LoVo (cell line): ENCODE data around the gene BEST2.

ENCODE experiments used
- DNase-seq: peaks from one replicate; pipeline ENCODE4 v3.0.0-alpha.2; 2016; ENCODE audit warnings: low spot score

The BEST2 gene

DNA sequence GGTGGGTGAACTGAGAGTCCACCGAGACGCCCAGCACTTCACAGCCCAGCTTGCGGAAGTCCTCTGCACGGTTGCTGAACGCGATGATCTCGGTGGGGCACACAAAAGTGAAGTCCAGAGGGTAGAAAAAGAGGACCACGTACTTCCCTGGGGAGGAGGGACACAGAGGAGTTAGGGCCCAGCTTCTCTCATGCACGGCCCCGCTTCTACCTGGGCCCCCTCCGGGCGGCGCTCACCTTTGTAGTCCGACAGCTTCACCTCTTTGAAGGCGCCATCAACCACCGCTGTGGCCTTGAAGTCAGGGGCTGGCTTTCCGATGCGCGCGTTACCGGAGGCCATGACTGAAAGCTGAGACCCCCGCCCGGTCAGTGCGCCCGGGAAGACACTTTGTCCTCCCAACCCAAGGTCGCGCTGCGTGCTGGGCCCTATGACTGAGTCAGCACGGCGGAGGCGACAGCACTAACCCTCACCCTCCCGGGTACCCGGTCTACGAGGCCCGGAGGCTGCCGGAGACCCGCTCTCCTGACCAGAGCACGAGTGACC is 49.4 kb downstream of the BEST2 start:
- no peak for DNase-seq

DNA sequence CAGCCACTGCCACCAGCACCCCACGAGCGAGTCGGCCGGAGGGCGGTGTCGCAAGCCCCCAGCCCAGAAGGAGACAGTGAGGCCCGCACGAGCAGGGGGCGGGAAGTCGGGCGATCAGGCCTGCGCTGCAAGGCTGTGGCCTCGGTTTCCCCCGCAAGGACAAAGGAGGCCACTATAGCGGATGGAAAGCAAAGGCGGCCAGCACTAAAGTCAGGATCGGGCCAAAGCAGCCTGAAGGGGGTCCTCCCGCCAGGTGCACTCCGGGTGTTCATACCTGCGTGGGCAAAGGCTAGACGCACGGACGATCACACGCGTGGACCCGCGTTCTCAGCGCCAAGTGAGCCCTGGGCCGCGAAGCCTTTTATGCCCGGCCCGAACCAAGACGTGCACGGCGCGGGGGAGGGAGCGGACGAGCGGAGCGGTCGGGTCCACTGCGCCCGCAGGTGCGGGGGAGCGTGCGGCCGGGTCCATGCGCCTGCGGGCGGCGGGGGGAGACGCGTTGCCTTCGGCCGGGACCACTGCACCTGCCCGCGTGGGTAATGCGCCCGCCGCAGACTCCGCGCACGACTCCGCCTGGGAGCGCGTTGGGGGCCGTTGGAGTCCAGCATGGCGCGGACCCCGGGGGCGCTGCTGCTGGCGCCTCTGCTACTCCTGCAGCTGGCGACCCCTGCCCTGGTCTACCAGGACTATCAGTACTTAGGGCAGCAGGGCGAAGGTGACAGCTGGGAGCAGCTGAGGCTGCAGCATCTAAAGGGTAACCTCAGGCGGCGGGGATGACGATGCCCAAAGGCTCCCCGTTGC is 50.1 kb downstream of the BEST2 start, which contains the start of the genes PRDX2 and THSD8:
Gene PRDX2 (minus strand): TSS at position 335 of the 801 bp plus-strand sequence. CDS start 539 bp downstream, outside the sequence.
Gene THSD8 (plus strand): TSS at position 604 of the 801 bp plus-strand sequence. CDS start 3 bp downstream, at position 607.
- DNase-seq: peak; percentile 84

DNA sequence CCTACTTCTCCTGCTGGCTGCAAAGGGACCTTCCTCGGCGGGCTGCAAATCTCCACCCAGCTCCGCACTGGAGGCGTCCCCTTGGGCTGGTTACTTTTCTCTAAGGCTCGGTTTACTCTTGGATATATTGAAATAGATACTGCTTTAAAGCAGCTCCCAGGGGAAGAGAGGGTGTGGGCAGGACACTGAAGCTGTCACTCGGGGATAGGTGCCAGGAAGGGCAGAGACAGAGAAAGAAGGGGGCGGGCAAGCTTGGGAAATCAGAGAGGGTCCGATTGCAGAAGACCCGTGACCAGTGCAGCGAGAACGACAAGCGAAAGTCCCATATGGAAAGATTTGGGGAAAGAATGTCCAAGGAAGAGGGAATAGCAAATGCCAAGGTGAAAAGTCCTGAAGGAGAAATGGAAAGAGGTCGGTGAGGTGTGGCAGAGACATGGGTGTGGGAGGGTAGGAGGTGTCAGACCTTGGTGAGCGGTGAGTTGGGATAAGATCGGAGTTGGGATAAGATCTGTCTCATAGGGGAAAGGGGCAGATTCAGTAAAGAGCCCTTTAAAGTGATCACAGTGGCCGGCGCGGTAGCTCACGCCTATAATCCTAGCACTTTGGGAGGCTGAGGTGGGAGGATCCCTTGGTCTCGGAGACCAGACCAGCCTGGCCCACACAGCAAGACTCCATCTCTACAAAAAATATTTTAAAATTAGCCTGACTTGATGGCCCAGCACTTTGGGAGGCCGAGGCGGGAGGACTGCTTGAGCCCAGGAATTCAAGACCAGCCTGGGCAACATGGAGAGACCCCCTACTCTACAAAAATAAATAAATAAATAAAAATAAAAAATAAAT is 50.9 kb downstream of the BEST2 start:
- DNase-seq: no peak

DNA sequence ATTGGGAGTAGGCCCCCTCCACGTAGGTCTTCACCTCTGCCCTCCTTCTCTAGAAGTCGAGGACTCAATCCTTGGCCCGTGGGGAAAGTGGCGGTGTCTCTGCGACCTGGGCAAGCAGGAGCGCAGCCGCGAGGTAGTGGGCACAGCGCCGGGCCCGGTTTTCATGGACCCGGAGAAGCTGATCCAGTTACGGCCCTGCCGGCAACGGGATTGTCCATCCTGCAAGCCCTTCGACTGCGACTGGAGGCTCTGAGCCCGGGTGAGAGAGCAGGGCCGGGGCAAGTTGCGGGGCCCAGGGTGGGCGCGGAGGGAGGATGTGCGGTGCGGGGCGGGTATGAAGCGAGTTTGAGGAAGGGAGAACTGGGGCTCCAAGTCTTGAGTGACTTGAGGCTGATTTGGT is 52.5 kb downstream of the BEST2 start:
- DNase-seq: no peak

DNA sequence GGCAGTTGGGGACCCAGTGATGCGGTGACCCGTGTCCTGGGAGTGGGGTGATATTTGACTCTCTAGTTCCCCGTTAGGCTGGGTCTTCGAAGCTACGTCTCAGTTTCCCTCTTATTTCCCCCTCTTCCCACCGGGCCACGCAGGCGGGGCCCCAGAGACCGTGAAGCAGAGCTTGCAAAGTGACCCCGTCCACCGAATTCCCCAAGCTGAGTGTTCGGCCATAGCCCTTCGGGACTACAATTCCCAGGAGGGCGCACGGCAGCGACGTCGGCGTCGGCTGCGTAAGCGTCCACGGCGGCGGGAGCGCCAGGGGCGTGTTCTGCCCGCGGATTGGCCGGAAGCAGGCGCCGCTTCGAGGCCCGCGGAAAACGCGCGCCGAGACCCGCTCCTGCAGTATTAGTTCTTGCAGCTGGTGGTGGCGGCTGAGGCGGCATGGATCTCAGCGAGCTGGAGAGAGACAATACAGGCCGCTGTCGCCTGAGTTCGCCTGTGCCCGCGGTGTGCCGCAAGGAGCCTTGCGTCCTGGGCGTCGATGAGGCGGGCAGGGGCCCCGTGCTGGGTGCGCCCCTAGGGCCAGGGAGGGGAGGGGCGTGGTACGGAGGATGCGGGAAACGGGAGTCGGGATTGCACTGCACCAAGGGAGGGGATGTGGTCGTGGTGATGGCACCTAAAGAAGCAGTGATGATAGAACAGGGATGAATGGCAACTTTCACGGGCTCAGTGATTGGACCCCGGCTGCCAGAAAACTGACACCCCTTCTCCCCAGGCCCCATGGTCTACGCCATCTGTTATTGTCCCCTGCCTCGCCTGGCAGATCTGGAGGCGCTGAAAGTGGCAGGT is 54.9 kb downstream of the BEST2 start, which contains the start of gene RNASEH2A:
Gene RNASEH2A (plus strand): TSS at position 343 of the 840 bp plus-strand sequence. CDS start 90 bp downstream, at position 433.
- DNase-seq: peak; percentile 92
